Endothelial cell of umbilical vein (primary cell): ENCODE results near the gene MTARC2. TPM values are rescaled to one million over a fixed set of nuclear protein-coding genes. Genes with fewer than 3 reads are reported as not detected.

Experiments
- BruUV-seq: library from RNA; stranded (reverse); fragments of 400-500 nt; replicated peaks from 2 replicates; lab custom pipeline; 2021; lab: Mats Ljungman, UMichigan
- CTCF ChIA-PET: fragments of 300-600, 350-600 bp; sonication (Branson Sonifier 250); formaldehyde crosslinking; loops from one replicate; lab custom pipeline; 2021; ENCODE audit warnings: antibody characterized with exemption, inconsistent platforms; lab: Charles Lee
- POLR2A ChIA-PET: fragments of 300-600, 350-600 bp; sonication (Branson Sonifier 250); formaldehyde crosslinking; loops from one replicate; lab custom pipeline; 2021; ENCODE audit warnings: antibody characterized with exemption, inconsistent platforms; lab: Charles Lee
- DNase-seq: peaks from one replicate; pipeline ENCODE4 v3.0.0-alpha.2; 2011; ENCODE audit warnings: low read depth, low spot score
- FAIRE-seq: peaks from 2 replicates; lab custom pipeline; 2011; peaks lifted over from hg19 to GRCh38; lab: Jason Lieb, UNC
- H2AFZ ChIP-seq: 2 replicates; pipeline ENCODE4 v1.6.0; 2012; ENCODE audit warnings: low read depth, low read length, control low read depth, inconsistent platforms
- H3K27ac ChIP-seq: 2 replicates; pipeline ENCODE4 v1.5.1; 2011; ENCODE audit warnings: low read depth, mild to moderate bottlenecking, control low read depth, low read length, moderate library complexity; ENCODE audit not compliant: insufficient read depth
- H3K27me3 ChIP-seq, 2 experiments: 2 replicates each; pipeline versions ENCODE4 v1.6.0 to v1.6.1; 2011; ENCODE audit warnings: low read length in 2 of 2, mixed read lengths in 1 of 2; ENCODE audit not compliant: control insufficient read depth in 2 of 2, insufficient read depth in 2 of 2
- H3K36me3 ChIP-seq, 2 experiments: 2 replicates in 1 of 2; 3 replicates in 1 of 2; pipeline ENCODE4 v1.5.1; 2011; ENCODE audit warnings: low read length in 2 of 2, mild to moderate bottlenecking in 1 of 2, moderate library complexity in 1 of 2; ENCODE audit not compliant: control insufficient read depth in 2 of 2, insufficient read depth in 2 of 2; ENCODE audit errors: extremely low read depth in 1 of 2
- H3K4me1 ChIP-seq: 3 replicates; pipeline ENCODE4 v1.5.1; 2011; ENCODE audit warnings: mild to moderate bottlenecking, low read length; ENCODE audit not compliant: control insufficient read depth, insufficient read depth; ENCODE audit errors: extremely low read depth
- H3K4me2 ChIP-seq: 2 replicates; pipeline ENCODE4 v1.6.1; 2011; ENCODE audit warnings: low read length, control low read depth, mixed read lengths; ENCODE audit not compliant: insufficient read depth
- H3K4me3 ChIP-seq, 3 experiments: fragments of 200-600 bp in 1 of 3; sonication (generic), shearing (Covaris generic) in 1 of 3; replicated peaks in 1 of 3; 2 replicates each; pipeline ENCODE4 v1.5.1; 2011 to 2016; ENCODE audit warnings: control low read depth in 3 of 3, low read length in 3 of 3, mild to moderate bottlenecking in 2 of 3, inconsistent platforms in 1 of 3, low read depth in 1 of 3, moderate library complexity in 1 of 3; ENCODE audit not compliant: insufficient read depth in 1 of 3
- H3K79me2 ChIP-seq: 2 replicates; pipeline ENCODE4 v1.6.0; 2012; ENCODE audit warnings: low read length, inconsistent platforms; ENCODE audit not compliant: control insufficient read depth, insufficient read depth
- H3K9ac ChIP-seq: replicated peaks from 2 replicates; pipeline ENCODE3; 2011; ENCODE audit warnings: low read length, control low read depth; ENCODE audit not compliant: insufficient read depth; ENCODE audit errors: extremely low read depth
- H3K9me1 ChIP-seq: replicated peaks from 3 replicates; pipeline ENCODE4 v1.6.0; 2011; ENCODE audit warnings: mild to moderate bottlenecking, low read length; ENCODE audit not compliant: control insufficient read depth, insufficient read depth; ENCODE audit errors: extremely low read depth
- H3K9me3 ChIP-seq: replicated peaks from 2 replicates; pipeline ENCODE4 v1.5.1; 2012; ENCODE audit warnings: low read length, inconsistent platforms; ENCODE audit not compliant: control insufficient read depth, insufficient read depth
- H4K20me1 ChIP-seq: replicated peaks from 2 replicates; pipeline ENCODE3; 2011; ENCODE audit warnings: mild to moderate bottlenecking, low read length; ENCODE audit not compliant: control insufficient read depth, insufficient read depth; ENCODE audit errors: extremely low read depth
- EZH2 ChIP-seq: IDR thresholded peaks from 2 replicates; pipeline ENCODE4 v1.6.1; 2012; ENCODE audit warnings: borderline replicate concordance, low read depth, mild to moderate bottlenecking, moderate library complexity, low read length, inconsistent platforms; ENCODE audit not compliant: severe bottlenecking
- FOS ChIP-seq: IDR thresholded peaks from 2 replicates; pipeline ENCODE4 v1.6.1; 2011; ENCODE audit warnings: mild to moderate bottlenecking, low read length, moderate library complexity, borderline replicate concordance; ENCODE audit not compliant: insufficient read depth
- GATA2 ChIP-seq: IDR thresholded peaks from 2 replicates; pipeline ENCODE4 v1.7.0; 2011; ENCODE audit warnings: low read depth, mild to moderate bottlenecking, moderate library complexity, mixed read lengths, low read length; ENCODE audit not compliant: insufficient read length, insufficient read depth
- JUN ChIP-seq: IDR thresholded peaks from 2 replicates; pipeline ENCODE4 v1.6.1; 2011; ENCODE audit warnings: borderline replicate concordance, low read depth; ENCODE audit not compliant: insufficient read length, insufficient read depth
- MYC ChIP-seq: IDR thresholded peaks from one replicate; pipeline ENCODE4 v1.6.1; 2011; ENCODE audit warnings: mild to moderate bottlenecking, low read depth, low read length
- POLR2A ChIP-seq: IDR thresholded peaks from 2 replicates; pipeline ENCODE4 v1.6.1; 2012; ENCODE audit warnings: low read depth, mild to moderate bottlenecking, control low read depth, low read length
- POLR2AphosphoS5 ChIP-seq: IDR thresholded peaks from 2 replicates; pipeline ENCODE4 v1.6.1; 2012; ENCODE audit warnings: low read depth, mild to moderate bottlenecking, control low read depth, low read length, moderate library complexity; ENCODE audit not compliant: insufficient read depth
- dilution Hi-C: fragments of 300-500 bp; cut with MboI; formaldehyde crosslinking; loops from one replicate; pipeline ENCODE4 v1.15.0; 2019; ENCODE audit warnings: low sequenced_read_pairs; ENCODE audit not compliant: extremely low pct_ligation_motif_present
- intact Hi-C: fragments of 100-400 bp; cut with micrococcal nuclease; formaldehyde crosslinking; loops from one replicate; pipeline ENCODE4 v1.10.0; 2022
- polyA plus RNA-seq, 4 experiments: library from polyadenylated mRNA; depleted of rRNA in 3 of 4; stranded (reverse) in 3 of 4; unstranded in 1 of 4; fragments of >200 nt; gene quantifications; 2 replicates each; pipeline versions ENCODE4 v1.2.1 to v1.2.3, GENCODE V29; 2011 to 2012; ENCODE audit warnings: missing spikeins in 1 of 4
- total RNA-seq: library from RNA; stranded (reverse); gene quantifications from 2 replicates; pipeline ENCODE4 v1.2.3, GENCODE V29; 2021
- TF ChIP-seq, protein P1 (sequence below), 2 donors: IDR thresholded peaks; 1 replicate in 1 of 2; 2 replicates in 1 of 2; pipeline ENCODE4 v1.5.1; 2011; ENCODE audit warnings: low read length in 2 of 2, mild to moderate bottlenecking in 2 of 2, moderate library complexity in 2 of 2, control low read depth in 1 of 2, inconsistent platforms in 1 of 2, low read depth in 1 of 2; ENCODE audit not compliant: insufficient read depth in 1 of 2; ENCODE audit errors: extremely low read depth in 1 of 2
- TF ChIP-seq, protein P2 (sequence below): IDR thresholded peaks from 2 replicates; pipeline ENCODE4 v1.6.1; 2011; ENCODE audit not compliant: insufficient read depth, insufficient read length

Gene MTARC2
- total and polyA plus RNA-seq, 2 donors (not counting 3 experiments of a cell fraction or from before 2014, with no cell fraction given) = 9.8 to 14.1 TPM

DNA sequence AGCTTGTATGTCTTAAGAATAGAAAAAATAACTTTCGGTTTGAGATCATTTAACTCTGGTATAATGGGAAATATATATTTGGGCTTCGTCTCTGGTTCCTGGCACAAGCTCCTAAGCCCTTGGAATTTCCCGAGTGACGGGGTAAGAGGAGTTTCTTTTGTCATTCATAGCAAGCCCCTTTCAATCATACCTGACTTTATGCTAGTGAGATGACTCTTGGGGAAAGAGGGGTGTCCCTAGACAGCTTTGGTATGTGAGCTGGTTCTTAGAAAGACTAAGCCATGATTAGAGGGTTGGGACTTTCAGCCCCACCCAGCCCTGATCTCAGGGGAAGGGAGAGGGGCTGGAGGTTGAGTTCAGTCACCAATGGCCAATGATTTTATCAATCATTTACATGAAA, 24.7 kb downstream of the MTARC2 start:
- intact Hi-C loops (no loop called here), dilution Hi-C loops (no loop called here)
- TF ChIP-seq, protein P1, sequence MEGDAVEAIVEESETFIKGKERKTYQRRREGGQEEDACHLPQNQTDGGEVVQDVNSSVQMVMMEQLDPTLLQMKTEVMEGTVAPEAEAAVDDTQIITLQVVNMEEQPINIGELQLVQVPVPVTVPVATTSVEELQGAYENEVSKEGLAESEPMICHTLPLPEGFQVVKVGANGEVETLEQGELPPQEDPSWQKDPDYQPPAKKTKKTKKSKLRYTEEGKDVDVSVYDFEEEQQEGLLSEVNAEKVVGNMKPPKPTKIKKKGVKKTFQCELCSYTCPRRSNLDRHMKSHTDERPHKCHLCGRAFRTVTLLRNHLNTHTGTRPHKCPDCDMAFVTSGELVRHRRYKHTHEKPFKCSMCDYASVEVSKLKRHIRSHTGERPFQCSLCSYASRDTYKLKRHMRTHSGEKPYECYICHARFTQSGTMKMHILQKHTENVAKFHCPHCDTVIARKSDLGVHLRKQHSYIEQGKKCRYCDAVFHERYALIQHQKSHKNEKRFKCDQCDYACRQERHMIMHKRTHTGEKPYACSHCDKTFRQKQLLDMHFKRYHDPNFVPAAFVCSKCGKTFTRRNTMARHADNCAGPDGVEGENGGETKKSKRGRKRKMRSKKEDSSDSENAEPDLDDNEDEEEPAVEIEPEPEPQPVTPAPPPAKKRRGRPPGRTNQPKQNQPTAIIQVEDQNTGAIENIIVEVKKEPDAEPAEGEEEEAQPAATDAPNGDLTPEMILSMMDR (IDR thresholded peaks at IDR 0.05; ENCODE audit: extremely low read depth in 1 of 2, insufficient read depth in 1 of 2, low read depth in 1 of 2, low read length in 2 of 2) = no peak
- TF ChIP-seq FOS (no peak), POLR2A (no peak), MYC (no peak), EZH2 (no peak), GATA2 (no peak), POLR2AphosphoS5 (no peak), JUN (no peak)
- TF ChIP-seq, protein P2, sequence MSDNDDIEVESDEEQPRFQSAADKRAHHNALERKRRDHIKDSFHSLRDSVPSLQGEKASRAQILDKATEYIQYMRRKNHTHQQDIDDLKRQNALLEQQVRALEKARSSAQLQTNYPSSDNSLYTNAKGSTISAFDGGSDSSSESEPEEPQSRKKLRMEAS = no peak
- Histone ChIP-seq H3K27me3 (no peaks in the 10 kb centered on the region), H3K79me2 (no peaks in the 10 kb centered on the region), H4K20me1 (no peaks in the 10 kb centered on the region), H3K9ac (no peak overlapping the region), H3K4me1 (no peaks in the 10 kb centered on the region), H3K27ac (no peak overlapping the region), H3K9me3 (no peaks in the 10 kb centered on the region), H3K36me3 (peaks cover 3 to 5% of the 10 kb centered on the region in 2 experiments), H3K4me3 (no peak overlapping the region), H3K4me2 (no peak overlapping the region), H3K9me1 (no peaks in the 10 kb centered on the region), H2AFZ (no peak overlapping the region)
- FAIRE-seq (no peak), DNase-seq (no peak)
- POLR2A ChIA-PET = no interaction called here
- CTCF ChIA-PET = interaction anchor here (0.8 to 2.3 kb wide), 5 partner anchors 87 to 583 kb away, joined by 3 to 5 read pairs (median 3); no protein-coding TSS in a partner anchor
- BruUV-seq = no TSS peak
